Stimulated activated CD8-positive, alpha-beta memory T cell treated with anti-CD3 and anti-CD28 coated beads, Interleukin-4, amount 100 ng/mL, for 4 hours (primary cell): ENCODE results near the gene HNRNPA1.
A peak's percentile ranks its signal among the peaks of the same experiment; 100 is the strongest.
"Not testable (repeated sequence)": the region's sequence is repeated elsewhere in the genome, so short reads cannot be mapped to it uniquely, and the experiment has no call there.

Experiments used
- DNase-seq, 2 donors: peaks; one replicate each; pipeline ENCODE4 v3.0.0-alpha.2; 2020; ENCODE audit warnings: low read depth in 2 of 2, low spot score in 1 of 2

HNRNPA1 gene

GRCh38 chr12:54273981-54274380, 6.5 kb upstream of the HNRNPA1 start:
- no peak for DNase-seq

GRCh38 chr12:54276368-54276767, 4.2 kb upstream of the HNRNPA1 start:
- DNase-seq: no peak

- DNase-seq: no peak
Measured at GRCh38 chr12:54277823-54278276, 2.7 kb upstream of the HNRNPA1 start.

GRCh38 chr12:54279227-54279631, 1.3 kb upstream of the HNRNPA1 start:
- DNase-seq: no peak

GRCh38 chr12:54279632-54280467, 676 bp upstream of the HNRNPA1 start, which contains the start of gene CBX5:
Gene CBX5 (minus strand): TSS chr12:54280122. CDS start chr12:54257650, 22,472 bp downstream.
- peak; percentile 99 for DNase-seq

- not testable (repeated sequence) for DNase-seq
Measured at GRCh38 chr12:54281261-54281638, 724 bp downstream of the HNRNPA1 start.

- not testable (repeated sequence) for DNase-seq
Measured at GRCh38 chr12:54281694-54282093, 1.2 kb downstream of the HNRNPA1 start.

GRCh38 chr12:54282949-54283593, 2.5 kb downstream of the HNRNPA1 start:
- no peak for DNase-seq

GRCh38 chr12:54284070-54284780, 3.7 kb downstream of the HNRNPA1 start:
- not testable (repeated sequence) for DNase-seq

GRCh38 chr12:54285150-54286041, 4.9 kb downstream of the HNRNPA1 start:
- no peak for DNase-seq

- DNase-seq: no peak
Measured at GRCh38 chr12:54286042-54287030, 5.8 kb downstream of the HNRNPA1 start.

GRCh38 chr12:54287261-54288157, 7.0 kb downstream of the HNRNPA1 start:
- DNase-seq: no peak

GRCh38 chr12:54292083-54292930, 11.8 kb downstream of the HNRNPA1 start:
- DNase-seq: no peak

GRCh38 chr12:54292931-54293241, 12.4 kb downstream of the HNRNPA1 start:
- no peak for DNase-seq

- DNase-seq: no peak
Measured at GRCh38 chr12:54294152-54294952, 13.8 kb downstream of the HNRNPA1 start.

- no peak for DNase-seq
Measured at GRCh38 chr12:54294953-54295566, 14.5 kb downstream of the HNRNPA1 start.
